OCI-M2 (cell line): ENCODE results near the gene PARVB.
"Not testable (repeated sequence)": the region's sequence is repeated elsewhere in the genome, so short reads cannot be mapped to it uniquely, and the experiment has no call there.

ENCODE experiments used
- DNase-seq: peaks from one replicate; lab custom pipeline; 2025; ENCODE audit not compliant: unreplicated experiment; lab: John Stamatoyannopoulos, UW

The PARVB gene

DNA sequence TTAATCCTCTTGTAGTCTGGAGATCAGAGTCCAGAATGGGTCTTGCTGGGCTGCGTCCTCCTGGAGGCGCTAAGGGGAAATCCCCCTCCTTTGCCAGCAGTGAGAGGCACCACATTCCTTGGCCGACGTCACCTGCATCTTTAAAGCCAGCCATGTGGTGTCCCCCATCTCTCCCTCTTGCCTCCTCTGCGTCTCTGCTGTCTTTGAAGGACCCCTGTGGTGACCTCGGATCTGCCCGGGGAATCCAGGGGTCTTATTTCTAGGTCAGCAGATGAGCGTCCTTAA is 27.2 kb upstream of the PARVB start:
- DNase-seq, result no peak

GRCh38 chr22:43998679-43999264 is 25.3 kb upstream of the PARVB start:
- DNase-seq, result no peak

DNA sequence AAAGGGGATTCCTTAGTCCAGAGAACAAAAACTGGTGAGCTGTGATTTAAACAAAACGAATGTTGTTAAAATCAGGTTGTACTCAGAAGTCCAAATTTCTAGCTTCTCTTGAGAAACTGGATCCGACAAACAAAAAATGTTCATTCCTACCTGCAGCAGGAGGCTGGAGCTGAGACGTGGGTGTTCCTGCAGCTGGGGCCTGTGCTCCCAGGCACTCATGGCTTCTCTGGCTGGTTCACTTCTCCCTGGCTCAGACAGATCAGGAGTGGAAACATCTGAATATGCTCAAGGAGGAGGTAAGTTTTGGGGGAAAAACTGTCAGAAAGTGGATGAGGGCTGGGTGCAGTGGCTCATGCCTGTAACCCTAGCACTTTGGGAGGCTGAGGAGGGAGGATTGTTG is 24.7 kb upstream of the PARVB start:
- no peak for DNase-seq

DNA sequence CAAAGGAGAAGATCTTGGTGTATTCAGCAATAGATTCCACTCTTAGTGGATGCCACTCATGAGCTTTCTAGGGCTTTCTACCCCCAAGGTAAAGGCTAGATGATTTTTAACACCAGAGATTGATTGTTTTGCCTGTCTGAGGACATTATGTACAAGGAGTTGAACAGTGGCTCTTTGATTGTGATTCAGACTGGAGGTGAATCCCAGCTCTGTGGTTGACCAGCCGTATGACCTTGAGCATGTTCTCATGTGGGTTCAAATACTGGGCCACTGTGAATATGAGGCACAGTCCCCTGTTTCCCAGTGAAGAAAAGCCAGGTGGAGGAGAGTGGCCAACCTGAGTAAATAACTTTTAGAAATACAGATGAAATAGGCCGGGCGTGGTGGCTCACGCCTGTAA is 24.0 kb upstream of the PARVB start:
- no peak for DNase-seq

GRCh38 chr22:44001521-44001920 is 22.6 kb upstream of the PARVB start:
- DNase-seq, result no peak

DNA sequence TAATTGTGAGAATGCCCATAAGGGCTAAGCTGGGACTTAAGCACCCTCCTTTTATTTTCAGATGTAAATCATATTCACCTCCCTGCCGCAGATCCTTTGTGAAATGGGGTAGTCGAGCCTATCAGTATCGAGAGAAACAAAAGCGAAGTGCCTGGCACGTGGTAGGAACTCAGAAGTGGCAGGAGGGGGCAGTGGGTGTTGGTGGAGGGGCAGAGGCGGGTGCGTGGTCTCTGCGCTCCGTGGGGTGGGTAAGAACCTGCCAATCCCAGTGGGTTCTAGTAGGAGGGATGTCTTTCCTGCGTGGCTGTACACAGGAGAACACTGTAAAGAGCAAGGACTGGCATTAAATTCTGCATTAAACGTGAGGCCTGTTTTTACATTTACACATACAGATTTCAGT is 21.8 kb upstream of the PARVB start:
- DNase-seq, result no peak

DNA sequence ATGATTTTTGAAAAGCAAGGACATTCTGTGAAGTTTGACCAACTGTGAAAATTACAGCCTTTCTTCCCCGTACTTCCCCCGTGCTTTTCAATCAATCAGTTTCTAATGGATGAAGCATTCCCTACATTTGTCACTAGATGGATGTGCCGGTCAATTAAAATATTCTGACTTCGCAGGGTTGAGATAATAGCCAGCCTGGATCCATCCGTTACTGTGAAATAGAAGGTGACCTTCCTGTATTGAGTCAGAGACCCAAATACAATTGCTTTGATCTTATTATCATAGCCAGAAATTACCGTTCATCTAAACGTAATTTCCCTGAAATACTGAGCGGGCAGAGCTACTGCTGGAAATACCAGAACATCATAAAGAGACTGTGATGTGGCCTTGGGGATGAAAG is 21.1 kb upstream of the PARVB start:
- no peak for DNase-seq

GRCh38 chr22:44003405-44004103 is 20.5 kb upstream of the PARVB start:
- DNase-seq, result no peak

DNA sequence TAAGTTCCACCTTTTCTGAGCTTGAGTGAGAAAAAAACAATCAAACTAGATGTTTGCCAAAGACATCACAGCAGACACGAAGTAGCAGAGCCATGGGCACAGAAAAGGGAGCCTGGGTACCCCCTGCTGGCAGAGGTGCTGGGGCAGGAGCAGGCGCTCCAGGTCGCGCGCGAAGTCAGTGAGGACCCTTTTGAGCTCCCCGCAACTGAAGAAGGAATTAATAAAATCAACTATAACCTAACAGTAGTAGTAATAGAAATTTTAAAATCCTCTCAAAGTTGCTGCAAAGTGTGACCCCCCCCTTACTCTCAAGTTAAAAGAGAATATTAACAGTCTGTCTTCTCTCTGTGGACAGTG is 20.0 kb upstream of the PARVB start:
- no peak for DNase-seq

- no peak for DNase-seq
Observed at GRCh38 chr22:44005524-44005923, 18.6 kb upstream of the PARVB start.

DNA sequence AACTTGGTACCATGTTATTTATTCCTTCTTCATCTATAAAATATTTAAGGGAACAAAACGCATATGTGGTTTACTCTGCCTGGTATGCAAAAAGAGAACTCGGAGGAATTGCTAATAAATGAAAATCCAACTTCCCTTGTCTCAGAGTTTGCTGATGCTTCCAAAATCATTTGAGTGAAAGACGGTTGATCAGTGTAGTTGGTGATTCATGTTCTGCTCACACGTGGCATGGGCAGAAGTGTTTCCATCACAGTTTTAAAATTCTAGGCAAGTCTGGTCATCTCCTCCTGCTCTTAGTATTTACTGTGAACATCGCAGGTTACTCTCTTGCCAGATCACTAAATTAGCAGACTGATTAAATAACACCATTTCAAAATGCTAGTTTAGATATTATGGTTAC is 11.9 kb upstream of the PARVB start:
- no peak for DNase-seq

DNA sequence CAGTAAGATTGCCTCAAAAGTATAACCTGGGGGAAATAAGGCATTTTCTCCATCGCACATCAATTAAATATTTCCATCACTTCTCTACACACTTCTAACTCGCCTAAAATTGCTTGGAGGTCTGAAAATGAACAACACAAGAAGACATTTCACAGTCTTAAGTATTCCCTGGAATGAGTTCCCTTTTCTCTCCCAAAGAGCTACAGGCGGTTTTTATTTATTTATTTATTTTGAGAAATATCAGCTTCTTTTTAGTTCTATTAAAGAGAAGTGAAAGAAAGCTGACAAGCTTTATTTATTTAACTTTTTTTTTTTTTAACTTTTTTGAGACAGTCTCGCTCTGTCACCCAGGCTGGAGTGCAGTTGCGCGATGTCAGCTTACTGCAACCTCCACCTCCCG is 11.5 kb upstream of the PARVB start:
- DNase-seq, result no peak

GRCh38 chr22:44014241-44014640 is 9.9 kb upstream of the PARVB start:
- no peak for DNase-seq

DNA sequence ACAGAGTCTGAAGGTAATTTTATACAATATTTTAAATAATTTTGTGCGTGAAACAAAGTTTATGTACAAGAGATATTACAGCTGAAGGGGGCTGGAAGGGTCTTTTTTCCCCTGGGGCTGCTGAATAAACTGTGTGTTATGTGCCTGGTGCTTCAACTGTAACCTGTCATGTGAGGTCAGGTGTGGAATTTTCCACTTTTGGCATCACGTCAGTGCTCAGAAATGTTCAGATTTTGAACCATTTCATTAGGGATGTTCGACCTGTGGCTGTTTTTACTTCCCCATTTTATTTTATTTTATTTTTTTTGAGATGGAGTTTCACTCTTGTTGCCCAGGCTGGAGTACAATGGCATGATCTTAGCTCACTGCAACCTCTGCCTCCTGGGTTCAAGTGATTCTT is 7.5 kb upstream of the PARVB start:
- DNase-seq, result not testable (repeated sequence)

- no peak for DNase-seq
Observed at GRCh38 chr22:44018594-44018993, 5.5 kb upstream of the PARVB start.

- no peak for DNase-seq
Observed at GRCh38 chr22:44019416-44019815, 4.7 kb upstream of the PARVB start.

DNA sequence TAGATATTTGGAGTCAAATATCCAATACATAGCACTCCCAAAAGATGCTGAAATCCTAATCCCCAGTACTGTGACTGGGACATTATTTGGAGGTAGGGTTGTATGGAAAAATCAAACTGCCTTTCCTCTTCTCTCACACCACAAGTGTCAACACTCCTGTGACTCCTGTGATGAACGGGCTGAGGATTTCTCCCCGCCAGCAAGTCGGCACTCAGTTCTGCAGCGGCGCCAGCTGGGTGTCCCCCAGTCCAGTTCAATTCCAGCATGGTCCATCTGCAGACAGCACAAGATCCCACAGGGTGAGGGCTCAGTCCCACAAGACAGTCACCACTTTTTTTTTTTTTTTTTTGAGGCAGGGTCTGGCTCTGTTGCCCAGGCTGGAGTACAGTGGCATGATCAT is 4.3 kb upstream of the PARVB start:
- no peak for DNase-seq

GRCh38 chr22:44020981-44021380 is 3.1 kb upstream of the PARVB start:
- DNase-seq, result no peak

DNA sequence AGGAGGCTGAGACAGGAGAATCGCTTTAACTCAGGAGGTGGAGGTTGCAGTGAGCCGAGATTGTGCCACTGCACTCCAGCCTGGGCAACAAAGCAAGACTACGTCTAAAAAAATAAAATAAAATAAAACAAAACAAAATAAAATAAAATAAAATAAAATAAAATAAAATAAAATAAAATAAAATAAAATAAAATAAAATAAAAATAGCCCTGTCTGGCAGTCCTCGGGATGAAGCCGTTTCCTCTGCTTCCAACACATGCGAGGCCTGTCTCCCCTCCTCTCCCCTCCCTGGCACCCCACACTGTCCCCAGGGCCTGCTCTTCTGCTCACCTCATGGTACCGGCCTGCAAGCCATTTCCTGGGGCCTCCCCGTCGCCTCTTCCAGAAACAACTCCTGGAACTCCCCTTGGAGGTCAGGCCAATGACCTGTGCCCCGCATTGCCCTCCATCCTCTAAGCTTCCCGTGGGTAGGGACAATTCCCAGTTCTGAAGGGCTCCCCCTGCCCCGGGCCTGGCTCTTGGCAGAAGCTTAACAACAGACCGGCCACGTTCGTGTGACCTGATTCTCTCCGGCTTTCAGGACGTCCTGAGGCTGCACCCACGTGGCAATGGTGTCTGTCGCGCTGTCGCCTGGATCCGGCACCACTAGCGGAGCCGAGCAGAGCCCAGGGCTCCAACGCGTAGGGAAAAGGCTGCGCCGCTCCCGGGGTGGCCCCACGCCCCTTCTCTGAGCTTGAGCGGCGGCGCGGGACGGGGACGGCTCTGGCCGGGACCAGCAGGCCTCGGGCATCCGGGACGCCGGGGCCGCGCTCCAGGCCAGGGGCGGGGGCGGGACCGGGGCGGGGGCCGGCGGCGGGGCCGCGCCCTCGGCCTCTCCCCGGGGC is 456 bp upstream of the PARVB start:
- DNase-seq, result no peak

DNA sequence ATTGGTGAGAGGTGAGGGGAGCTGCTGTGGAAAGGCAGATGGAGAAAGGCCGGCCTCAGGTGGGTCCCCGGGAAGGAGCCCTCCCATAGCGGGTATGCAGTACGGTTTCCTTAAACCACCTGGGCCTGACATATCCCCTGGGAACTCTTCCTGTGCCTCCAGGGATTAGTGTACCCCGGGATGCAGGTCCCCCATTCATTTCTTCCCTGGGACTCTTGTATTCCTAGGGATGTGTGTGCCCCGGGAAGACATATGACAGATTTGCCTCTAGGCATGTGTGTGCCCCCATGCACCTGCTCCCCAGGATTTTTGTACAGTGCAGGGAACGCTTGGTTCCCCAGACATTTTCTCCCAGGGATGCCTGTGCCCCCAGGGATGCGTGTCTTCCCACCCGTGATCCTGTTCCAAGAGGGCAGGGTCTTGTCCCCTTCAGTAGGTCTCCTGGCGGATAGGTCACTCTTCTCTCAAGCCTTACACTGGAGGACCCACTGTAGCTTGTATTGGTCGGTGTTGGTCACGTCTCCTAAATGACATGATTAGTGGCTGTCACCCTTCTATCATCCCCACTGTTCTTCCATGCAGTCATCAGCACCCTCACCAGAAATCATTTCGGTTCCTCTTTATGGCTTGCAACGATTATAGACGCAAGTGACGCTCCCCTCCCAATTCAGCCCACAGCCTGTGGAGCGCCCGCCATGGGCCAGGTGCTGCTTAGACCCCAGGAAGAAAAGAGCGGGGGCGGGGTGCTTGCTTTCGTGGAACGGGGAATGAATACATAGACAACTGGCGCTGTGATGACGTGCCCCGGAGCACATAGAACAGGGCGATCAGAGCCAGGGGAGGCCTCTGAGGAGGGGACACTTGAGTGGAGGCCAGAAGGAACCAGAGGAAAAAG is 1.3 kb downstream of the PARVB start:
- no peak for DNase-seq

GRCh38 chr22:44026066-44026629 is 2.0 kb downstream of the PARVB start:
- DNase-seq, result no peak
